Measurements from ENCODE around the gene TMED4. TPM values are rescaled to one million over a fixed set of nuclear protein-coding genes. Genes with fewer than 3 reads are reported as not detected.

The TMED4 gene
- total and polyA plus RNA-seq, 2 experiments from 2014 or later: 43.5 to 98.5 TPM

- H3K27ac Mint-ChIP-seq: no peak overlapping the region
- no peaks in the 10 kb centered on the region for H3K9me3 Mint-ChIP-seq
- H3K36me3 ChIP-seq (ENCODE audit: insufficient read depth): peaks cover 39% of the 10 kb centered on the region
- no peaks in the 10 kb centered on the region for H3K27me3 ChIP-seq (ENCODE audit: insufficient read depth)
- no peak overlapping the region for H3K4me3 ChIP-seq
- H3K9me2 ChIP-seq (ENCODE audit: insufficient read depth): no peaks in the 10 kb centered on the region
- TF ChIP-seq POLR2AphosphoS5 (IDR thresholded peaks at IDR 0.05; ENCODE audit: low read depth) (no peak), JUNB (IDR thresholded peaks at IDR 0.05; ENCODE audit: unreplicated experiment) (no peak), STAT1 (IDR thresholded peaks at IDR 0.05; ENCODE audit: unreplicated experiment) (no peak), CTCF (conservative IDR thresholded peaks at IDR 0.05; ENCODE audit: low read depth in 2 of 2) (no peak), CREB1 (CRISPR knock-in tag; IDR thresholded peaks at IDR 0.05; ENCODE audit: low read depth) (no peak), ZNF114 (CRISPR knock-in tag; IDR thresholded peaks at IDR 0.05) (no peak), EZH2phosphoT487 (IDR thresholded peaks at IDR 0.05; ENCODE audit: unreplicated experiment) (no peak), ZNF462 (CRISPR knock-in tag; IDR thresholded peaks at IDR 0.05) (no peak)
- TF ChIP-seq, protein P1, sequence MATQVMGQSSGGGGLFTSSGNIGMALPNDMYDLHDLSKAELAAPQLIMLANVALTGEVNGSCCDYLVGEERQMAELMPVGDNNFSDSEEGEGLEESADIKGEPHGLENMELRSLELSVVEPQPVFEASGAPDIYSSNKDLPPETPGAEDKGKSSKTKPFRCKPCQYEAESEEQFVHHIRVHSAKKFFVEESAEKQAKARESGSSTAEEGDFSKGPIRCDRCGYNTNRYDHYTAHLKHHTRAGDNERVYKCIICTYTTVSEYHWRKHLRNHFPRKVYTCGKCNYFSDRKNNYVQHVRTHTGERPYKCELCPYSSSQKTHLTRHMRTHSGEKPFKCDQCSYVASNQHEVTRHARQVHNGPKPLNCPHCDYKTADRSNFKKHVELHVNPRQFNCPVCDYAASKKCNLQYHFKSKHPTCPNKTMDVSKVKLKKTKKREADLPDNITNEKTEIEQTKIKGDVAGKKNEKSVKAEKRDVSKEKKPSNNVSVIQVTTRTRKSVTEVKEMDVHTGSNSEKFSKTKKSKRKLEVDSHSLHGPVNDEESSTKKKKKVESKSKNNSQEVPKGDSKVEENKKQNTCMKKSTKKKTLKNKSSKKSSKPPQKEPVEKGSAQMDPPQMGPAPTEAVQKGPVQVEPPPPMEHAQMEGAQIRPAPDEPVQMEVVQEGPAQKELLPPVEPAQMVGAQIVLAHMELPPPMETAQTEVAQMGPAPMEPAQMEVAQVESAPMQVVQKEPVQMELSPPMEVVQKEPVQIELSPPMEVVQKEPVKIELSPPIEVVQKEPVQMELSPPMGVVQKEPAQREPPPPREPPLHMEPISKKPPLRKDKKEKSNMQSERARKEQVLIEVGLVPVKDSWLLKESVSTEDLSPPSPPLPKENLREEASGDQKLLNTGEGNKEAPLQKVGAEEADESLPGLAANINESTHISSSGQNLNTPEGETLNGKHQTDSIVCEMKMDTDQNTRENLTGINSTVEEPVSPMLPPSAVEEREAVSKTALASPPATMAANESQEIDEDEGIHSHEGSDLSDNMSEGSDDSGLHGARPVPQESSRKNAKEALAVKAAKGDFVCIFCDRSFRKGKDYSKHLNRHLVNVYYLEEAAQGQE (IDR thresholded peaks at IDR 0.05; ENCODE audit: unreplicated experiment): no peak
- TF ChIP-seq, protein P2, sequence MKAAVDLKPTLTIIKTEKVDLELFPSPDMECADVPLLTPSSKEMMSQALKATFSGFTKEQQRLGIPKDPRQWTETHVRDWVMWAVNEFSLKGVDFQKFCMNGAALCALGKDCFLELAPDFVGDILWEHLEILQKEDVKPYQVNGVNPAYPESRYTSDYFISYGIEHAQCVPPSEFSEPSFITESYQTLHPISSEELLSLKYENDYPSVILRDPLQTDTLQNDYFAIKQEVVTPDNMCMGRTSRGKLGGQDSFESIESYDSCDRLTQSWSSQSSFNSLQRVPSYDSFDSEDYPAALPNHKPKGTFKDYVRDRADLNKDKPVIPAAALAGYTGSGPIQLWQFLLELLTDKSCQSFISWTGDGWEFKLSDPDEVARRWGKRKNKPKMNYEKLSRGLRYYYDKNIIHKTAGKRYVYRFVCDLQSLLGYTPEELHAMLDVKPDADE (IDR thresholded peaks at IDR 0.05): no peak
- no peaks in the 10 kb centered on the region for H4K20me1 ChIP-seq (replicated peaks; ENCODE audit: insufficient read depth)
- H2AFZ ChIP-seq: no peak overlapping the region
- peaks cover 81% of the 10 kb centered on the region for H3K36me3 Mint-ChIP-seq (ENCODE audit: low read depth)
- no peaks in the 10 kb centered on the region for H3K79me2 ChIP-seq (replicated peaks; ENCODE audit: insufficient read depth)
- DNase-seq (ENCODE audit: low spot score) (no peak), ATAC-seq (no peak)
- H3K27ac ChIP-seq (ENCODE audit: low read depth): no peak overlapping the region
- peaks cover 12% of the 10 kb centered on the region; the same call in 1 of the 2 replicates for H3F3A ChIP-seq (replicated peaks; ENCODE audit: low read depth)
- no peak overlapping the region for H3K4me2 ChIP-seq
- no peak overlapping the region for H3K4me3 Mint-ChIP-seq
- H3K4me1 ChIP-seq (ENCODE audit: insufficient read depth): no peaks in the 10 kb centered on the region
- H3K4me1 Mint-ChIP-seq: peaks cover 5% of the 10 kb centered on the region
- H3K27me3 Mint-ChIP-seq (ENCODE audit: insufficient read depth, low read depth, poor library complexity): peaks cover 22% of the 10 kb centered on the region
These were observed 15.4 kb downstream of the TMED4 start for GRCh38 chr7:44566680-44567079.
